Tibial nerve (tissue), 4 donors: ENCODE results near the gene KIF3C.

Source experiments
- CTCF ChIP-seq, 5 experiments: fragments of 200-600 bp in 3 of 5; fragments of 450-650 bp in 2 of 5; sonication (generic) in 3 of 5; IDR thresholded peaks; one replicate each; pipeline ENCODE4 v1.5.1; 2016 to 2019; ENCODE audit warnings: antibody characterized with exemption in 5 of 5, mild to moderate bottlenecking in 3 of 5, moderate library complexity in 2 of 5
- EP300 ChIP-seq, 2 donors: sonication (generic); formaldehyde crosslinking; IDR thresholded peaks; one replicate each; pipeline ENCODE4 v1.6.1; 2017; ENCODE audit warnings: antibody characterized with exemption in 2 of 2, mild to moderate bottlenecking in 1 of 2
- POLR2A ChIP-seq, 2 donors: fragments of 450-650 bp; IDR thresholded peaks; one replicate each; pipeline ENCODE4 v1.6.1; 2017; ENCODE audit warnings: antibody characterized with exemption in 2 of 2, mild to moderate bottlenecking in 2 of 2, moderate library complexity in 2 of 2

GRCh38 chr2:25912851-25913695 lies 69.2 kb downstream of the KIF3C start:
- TF ChIP-seq CTCF (IDR thresholded peaks at IDR 0.05) (no peak), POLR2A (IDR thresholded peaks at IDR 0.05) (no peak), EP300 (IDR thresholded peaks at IDR 0.05) (no peak)
